Colon (tissue), 2 donors: Measurements from ENCODE around the gene AKT1.

Experiments
- FAIRE-seq: peaks from 2 replicates; lab custom pipeline; 2012; peaks lifted over from hg19 to GRCh38; lab: Jason Lieb, UNC
- donor health status: control.
- donor health status: control.

The AKT1 gene

GRCh38 chr14:104786091-104786586 is 9.4 kb downstream of the AKT1 start:
- FAIRE-seq = no peak

- no peak for FAIRE-seq
Observed at GRCh38 chr14:104785708-104786080, 9.9 kb downstream of the AKT1 start.

DNA sequence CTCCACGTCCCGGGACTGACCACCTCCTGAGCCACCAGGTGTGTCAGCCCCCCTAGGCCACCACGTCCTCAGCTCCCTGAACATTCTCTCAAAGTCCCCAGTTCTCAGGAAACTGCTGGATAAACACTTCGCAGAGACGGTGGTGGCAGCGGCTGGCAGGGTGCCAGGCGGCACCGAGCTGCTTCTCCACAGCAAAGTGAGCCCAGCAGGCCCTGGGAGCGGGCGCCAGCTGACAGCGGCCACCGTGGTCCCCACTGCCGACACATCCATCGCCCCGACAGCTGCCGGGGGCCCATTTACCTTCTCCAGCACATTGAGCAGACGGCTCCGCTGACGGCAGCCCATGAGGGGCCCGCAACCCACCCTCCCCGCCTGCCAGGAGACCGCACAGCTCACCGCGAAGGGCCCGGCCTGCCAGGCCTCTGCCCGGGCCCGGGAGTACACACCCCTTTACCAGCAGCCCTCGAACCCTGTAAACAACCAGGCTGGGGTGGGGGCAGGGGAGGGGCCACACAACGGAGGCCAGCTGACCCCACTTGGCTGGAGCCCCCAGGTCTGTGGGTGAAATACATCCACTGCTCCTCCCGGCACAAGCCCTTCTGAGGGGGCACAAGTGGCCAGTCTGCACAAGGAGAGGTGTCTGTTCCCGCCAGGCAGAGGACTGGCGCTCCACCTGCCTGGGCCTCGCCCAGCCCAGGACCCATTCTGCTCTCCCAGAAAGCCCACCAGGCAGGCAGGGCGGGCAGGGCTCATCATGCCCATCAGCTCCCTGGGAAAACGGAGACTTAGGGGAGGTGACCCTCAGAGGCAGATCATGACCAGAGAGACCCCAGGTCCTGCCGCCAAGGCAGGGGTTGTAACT is 10.5 kb downstream of the AKT1 start:
- FAIRE-seq = no peak

DNA sequence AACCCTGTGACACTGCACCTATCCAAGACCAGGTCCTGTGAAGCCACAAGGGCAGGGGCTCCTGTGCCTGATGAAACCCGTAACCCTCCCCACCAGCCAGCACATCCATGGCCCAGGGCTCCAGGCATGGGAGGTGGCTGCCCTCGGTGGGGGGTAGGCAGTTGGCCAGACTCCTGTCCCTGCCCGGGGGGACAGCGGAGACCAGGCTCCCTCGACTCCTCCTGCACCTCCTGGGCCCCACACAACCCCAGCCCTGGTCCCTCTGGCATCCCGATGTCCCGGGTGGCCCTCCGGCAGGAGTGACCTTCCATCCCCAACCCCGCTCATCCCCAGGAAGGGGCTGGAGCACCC is 11.4 kb downstream of the AKT1 start:
- no peak for FAIRE-seq

GRCh38 chr14:104783484-104784217 is 11.9 kb downstream of the AKT1 start:
- no peak for FAIRE-seq

DNA sequence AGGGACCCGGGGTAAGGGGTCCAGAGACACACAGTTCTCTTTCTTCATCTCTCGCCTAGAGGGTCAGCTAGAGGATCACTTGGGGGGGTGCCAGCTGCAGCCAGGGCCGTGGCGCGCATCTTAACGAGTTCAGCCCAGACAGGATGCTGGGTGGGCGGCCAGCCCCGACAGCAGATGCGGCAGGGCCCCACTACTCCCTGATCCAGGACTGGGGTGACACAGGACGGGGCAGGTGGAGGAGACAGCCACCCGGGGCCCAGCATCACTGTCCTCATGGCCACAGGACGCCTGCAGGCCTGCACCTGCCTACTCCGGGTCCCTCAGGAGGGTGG is 12.8 kb downstream of the AKT1 start:
- no peak for FAIRE-seq

DNA sequence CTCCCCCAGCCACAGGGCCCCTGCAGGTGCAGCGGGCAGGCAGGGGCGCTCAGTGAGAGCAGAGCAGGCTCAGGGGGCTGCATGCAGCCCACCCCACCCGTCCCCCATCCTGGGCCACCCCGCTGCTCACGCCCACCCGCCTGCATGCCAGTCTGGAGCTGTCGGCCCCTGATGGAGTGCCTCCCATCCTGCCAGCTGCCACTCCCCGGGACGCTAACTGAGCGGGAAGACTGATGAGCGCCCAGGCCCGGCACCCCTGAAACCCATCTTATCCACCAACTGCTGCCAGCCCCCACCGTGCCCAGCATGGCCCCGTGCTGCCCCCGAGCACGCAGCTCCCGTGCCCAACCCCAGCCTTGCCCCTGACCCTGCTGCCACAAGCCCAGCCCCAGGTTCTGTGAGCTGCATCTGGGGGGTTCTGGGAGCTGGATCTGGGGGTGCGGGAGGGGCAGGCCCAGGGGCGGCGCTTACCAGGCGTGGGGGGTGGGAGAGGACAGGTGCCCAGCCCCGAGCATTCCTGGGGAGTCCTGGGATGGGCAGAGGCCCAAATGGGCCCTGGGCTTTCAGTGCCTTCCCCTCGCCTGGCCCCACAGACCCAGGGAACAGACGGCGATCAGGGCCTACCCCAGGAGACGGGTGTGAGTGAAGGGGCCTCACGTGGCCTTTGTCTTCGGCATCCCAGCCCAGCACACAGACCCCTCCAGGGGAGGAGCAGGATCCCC is 13.3 kb downstream of the AKT1 start:
- FAIRE-seq = no peak

DNA sequence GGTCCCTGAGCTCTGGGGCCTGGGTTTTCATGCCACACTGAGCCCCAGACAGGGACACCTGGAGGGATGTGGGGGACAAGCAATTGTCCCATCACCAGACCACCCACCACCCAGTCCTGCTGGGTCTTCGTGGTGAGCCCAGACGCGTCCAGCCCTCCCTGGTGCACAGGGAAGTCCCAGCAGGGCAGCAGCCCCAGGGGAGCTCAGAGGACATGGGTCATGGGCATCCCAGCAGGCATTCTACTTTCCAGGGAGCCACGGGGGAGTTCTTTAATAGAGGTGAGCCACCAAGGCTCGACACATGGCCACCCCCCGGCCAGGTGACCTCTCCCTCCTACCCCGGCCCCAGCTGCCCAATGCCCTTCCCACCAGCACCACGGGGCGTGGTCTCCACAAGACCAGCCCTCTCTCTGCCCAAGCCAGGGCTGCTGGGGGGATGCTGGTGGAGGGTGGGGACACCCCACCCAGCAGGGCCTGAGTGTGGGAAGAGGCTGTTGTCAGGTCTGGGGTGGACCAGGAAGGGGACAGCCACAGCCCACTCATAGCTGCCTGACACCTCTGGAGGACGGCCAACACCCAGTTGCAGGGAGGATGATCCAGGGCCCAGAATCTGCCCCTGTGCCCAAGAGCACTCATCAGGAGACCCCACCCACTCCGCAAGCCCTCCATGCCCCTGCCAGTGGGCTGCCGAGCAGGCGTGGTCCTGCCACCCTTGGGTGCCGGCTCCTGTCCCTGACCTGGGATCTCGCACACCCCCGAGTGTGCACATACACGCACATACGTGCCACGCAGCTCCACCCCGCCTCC is 14.1 kb downstream of the AKT1 start:
- FAIRE-seq = no peak

DNA sequence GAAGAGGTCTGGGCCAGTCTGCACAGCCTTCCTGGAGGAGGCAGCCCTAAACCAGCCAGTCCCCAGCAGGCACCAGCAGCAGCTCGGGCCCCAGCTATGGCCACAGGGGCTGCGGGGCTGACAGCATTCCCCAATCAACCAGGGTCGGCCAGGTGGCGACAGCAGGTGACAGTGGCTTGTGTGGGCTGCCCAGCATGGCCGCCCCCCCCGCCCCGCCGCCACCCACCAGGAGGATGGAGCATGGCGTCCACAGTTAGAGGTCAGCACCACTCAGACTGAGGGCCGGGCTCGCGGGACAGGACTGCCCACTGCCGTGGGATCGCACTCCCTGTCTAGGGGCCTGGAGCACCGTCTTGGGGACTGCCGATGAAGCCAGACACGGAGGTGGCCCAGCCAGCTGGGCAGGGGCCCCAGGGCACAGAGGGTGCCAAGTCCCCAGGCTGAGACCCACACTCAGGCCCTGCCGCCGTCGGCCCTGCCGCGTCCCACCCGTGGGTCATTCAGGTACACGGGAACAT is 15.0 kb downstream of the AKT1 start:
- no peak for FAIRE-seq

DNA sequence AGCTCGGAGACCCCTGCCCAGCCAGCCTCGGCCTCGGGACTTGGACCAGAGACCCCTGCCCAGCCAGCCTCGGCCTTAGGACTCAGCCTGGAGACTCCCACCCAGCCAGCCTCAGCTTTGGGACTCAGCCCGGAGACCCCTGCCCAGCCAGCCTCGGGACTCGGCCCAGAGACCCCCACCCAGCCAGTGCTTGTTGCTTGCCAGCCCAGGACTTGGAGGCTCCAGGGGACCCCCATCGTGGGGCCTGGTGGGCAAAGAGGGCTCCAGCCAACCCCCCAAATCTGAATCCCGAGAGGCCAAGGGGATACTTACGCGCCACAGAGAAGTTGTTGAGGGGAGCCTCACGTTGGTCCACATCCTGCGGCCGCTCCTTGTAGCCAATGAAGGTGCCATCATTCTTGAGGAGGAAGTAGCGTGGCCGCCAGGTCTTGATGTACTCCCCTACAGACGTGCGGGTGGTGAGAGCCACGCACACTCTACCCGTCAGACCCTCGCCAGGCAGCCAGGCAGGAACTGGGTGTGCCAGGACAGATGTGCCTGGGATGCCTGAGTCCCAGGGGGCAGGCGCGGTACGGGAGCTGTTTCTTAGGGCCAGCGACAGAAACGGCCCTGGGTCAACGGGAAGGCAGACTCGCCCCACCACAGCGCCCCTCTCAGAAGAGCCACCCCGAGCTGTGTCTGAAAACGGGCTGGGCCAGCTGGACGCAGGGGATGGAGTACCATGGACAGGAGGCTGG is 15.6 kb downstream of the AKT1 start:
- no peak for FAIRE-seq

DNA sequence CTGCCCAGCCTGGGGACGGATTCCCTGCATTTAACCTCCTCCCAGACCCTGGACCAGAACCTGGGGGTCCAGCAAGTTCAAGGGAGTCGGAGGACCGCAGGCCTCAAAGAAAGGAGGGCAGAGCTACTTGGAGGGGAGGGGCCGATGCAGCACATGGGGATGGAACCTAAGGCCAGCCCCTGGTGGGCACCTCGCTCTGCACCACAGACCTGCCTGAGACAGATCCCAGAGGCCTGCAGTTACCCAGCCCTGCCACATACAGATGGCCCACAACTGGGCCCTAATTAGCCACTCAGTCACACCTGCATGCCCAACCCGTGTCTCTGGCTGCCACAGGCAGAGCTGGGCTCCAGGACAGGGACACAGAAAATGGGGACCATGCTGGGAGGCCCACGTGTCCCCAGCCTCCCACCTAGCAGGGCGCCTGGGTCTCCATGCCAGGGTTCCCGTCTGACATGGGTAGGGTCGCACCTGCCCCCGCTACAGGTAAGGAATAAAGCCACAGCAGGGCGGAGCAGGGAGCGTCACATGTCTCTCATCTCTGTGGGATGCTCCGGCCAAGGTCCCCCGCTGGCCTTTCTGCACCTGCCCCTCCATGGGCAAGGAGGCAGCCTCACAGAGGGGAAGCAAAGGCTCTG is 16.7 kb downstream of the AKT1 start:
- FAIRE-seq = no peak

- FAIRE-seq = no peak
Observed at GRCh38 chr14:104777808-104778249, 17.7 kb downstream of the AKT1 start.

GRCh38 chr14:104776961-104777807 is 18.4 kb downstream of the AKT1 start:
- FAIRE-seq = no peak

DNA sequence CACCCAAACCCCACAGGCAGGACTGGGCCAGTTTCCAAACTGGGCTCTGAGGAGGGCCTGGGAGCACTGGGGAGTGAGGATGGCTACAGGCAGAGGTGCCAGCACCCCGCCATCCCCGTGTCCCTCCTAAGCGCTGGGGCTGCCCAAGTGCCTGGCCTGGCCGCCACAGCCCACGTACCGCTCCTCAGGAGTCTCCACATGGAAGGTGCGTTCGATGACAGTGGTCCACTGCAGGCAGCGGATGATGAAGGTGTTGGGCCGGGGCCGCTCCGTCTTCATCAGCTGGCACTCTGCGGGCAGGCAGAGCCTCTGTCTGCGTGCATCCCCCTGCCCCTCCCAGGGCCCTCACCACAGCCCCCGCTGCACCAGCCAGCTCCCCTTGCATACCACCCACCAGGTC is 19.1 kb downstream of the AKT1 start:
- no peak for FAIRE-seq

DNA sequence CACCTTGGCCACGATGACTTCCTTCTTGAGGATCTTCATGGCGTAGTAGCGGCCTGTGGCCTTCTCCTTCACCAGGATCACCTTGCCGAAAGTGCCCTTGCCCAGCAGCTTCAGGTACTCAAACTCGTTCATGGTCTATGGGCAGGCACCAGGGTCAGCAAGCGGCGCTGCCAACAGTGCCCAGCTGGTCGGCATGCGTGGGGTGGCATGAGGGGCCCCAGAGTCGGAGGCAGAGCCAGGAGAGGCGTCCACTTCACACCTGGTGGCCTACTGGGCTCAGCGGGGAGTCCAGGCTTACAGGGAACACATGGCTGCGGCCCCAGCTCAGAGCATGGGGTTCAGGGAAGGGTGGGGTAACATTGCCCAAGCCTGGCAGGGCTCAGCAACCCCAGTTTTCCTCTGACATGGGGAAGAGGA is 20.5 kb downstream of the AKT1 start:
- FAIRE-seq = no peak

- no peak for FAIRE-seq
Observed at GRCh38 chr14:104774453-104775072, 21.0 kb downstream of the AKT1 start.

DNA sequence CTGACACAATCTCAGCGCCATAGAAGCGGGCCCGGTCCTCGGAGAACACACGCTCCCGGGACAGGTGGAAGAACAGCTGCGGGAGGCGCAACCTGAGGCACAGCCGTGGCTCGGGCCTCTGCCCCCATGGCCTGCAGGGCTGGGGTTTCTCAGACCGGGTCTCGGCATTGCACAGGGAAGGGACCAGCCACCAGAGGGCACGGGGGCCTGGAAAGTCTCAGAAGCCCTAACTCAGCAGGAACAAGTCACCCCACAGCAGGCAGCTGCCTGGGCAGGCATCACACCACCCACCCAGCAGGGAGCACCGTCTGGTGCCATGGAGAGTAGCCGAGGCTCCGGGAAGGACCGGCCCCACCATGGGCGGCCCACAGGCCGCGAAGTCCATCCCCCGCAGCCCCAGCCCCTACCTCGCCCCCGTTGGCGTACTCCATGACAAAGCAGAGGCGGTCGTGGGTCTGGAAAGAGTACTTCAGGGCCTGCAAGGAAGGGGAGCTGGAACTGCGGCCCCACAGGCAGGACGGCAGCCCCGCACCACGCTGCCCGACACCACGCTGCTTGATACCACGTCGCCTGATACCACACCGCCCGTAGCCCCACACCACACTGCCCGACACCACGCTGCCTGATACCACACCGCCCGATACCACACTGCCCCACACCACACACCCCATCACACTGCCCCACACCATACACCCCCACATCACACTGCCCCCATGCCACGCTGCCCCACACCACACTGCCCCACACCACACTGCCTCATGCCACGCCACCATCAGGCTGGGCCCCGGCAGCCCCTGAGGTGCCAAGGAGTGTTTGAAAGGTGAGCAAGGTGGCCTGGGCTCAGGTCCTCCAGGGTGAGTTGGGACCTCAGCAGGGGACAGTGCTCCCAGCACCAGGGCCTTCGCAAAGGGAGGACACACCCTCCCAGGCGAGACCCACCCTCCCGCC is 21.8 kb downstream of the AKT1 start:
- no peak for FAIRE-seq
